ENCODE measurements around the gene ACTA2.

DNA sequence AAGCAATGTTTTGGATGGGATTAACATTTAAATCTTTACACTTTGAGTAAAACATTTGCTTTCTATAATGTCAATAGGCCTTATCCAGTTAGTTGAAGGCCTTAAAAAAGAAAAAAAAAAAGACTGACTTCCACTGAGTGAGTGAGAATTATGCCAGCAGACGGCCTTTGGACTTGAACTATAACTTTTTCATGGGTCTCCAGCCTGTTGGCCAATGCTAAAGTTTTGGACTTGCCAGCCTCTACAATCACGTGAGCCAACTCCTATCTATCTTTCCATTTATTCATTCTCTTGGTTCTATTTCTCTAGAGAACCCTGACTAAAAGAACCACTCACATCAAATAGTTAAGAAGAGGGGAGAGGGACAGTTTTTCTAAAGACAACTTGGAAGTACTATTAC is 35.3 kb upstream of the ACTA2 start:
- TF ChIP-seq, protein P1, sequence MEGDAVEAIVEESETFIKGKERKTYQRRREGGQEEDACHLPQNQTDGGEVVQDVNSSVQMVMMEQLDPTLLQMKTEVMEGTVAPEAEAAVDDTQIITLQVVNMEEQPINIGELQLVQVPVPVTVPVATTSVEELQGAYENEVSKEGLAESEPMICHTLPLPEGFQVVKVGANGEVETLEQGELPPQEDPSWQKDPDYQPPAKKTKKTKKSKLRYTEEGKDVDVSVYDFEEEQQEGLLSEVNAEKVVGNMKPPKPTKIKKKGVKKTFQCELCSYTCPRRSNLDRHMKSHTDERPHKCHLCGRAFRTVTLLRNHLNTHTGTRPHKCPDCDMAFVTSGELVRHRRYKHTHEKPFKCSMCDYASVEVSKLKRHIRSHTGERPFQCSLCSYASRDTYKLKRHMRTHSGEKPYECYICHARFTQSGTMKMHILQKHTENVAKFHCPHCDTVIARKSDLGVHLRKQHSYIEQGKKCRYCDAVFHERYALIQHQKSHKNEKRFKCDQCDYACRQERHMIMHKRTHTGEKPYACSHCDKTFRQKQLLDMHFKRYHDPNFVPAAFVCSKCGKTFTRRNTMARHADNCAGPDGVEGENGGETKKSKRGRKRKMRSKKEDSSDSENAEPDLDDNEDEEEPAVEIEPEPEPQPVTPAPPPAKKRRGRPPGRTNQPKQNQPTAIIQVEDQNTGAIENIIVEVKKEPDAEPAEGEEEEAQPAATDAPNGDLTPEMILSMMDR (IDR thresholded peaks at IDR 0.05), result no peak
- no peak for TF ChIP-seq POLR2A (IDR thresholded peaks at IDR 0.05)
